Left colon (tissue), 2 donors: Measurements from ENCODE around the gene SLC51B. TPM values are rescaled to one million over a fixed set of nuclear protein-coding genes. Genes with fewer than 3 reads are reported as not detected.
"Not testable (repeated sequence)": the region's sequence is repeated elsewhere in the genome, so short reads cannot be mapped to it uniquely, and the experiment has no call there.

Source experiments
- ATAC-seq: fragments of 200-7000 bp; cut with Tn5 transposase; one replicate; pipeline ENCODE4 v1.9.1; 2020; ENCODE audit warnings: mild to moderate bottlenecking, moderate library complexity
- DNase-seq, 2 donors: peaks; one replicate each; pipeline ENCODE4 v3.0.0-alpha.2; 2020
- intact Hi-C, 2 donors: fragments of 100-400 bp; cut with DNase I in 1 of 2; cut with micrococcal nuclease in 1 of 2; formaldehyde crosslinking; loops; one replicate each; pipeline versions ENCODE4 v1.11.2 to v1.14.0; 2022; cut with DNase I, micrococcal nuclease
- total RNA-seq, 2 donors: library from RNA; stranded (reverse); fragmentation: NEBNext Ultra II Directional; extraction: Animal tissue kit (Norgen Biotek cat#: 25700); gene quantifications; one replicate each; pipeline ENCODE4 v1.2.1, GENCODE V29; 2021
- donor health status: DM: no; HTN: no; CAD: no.
- donor health status: DM: yes; HTN: yes; CAD: no.

The SLC51B gene
- total RNA-seq, 2 donors from 2014 or later, result 104 to 127 TPM

DNA sequence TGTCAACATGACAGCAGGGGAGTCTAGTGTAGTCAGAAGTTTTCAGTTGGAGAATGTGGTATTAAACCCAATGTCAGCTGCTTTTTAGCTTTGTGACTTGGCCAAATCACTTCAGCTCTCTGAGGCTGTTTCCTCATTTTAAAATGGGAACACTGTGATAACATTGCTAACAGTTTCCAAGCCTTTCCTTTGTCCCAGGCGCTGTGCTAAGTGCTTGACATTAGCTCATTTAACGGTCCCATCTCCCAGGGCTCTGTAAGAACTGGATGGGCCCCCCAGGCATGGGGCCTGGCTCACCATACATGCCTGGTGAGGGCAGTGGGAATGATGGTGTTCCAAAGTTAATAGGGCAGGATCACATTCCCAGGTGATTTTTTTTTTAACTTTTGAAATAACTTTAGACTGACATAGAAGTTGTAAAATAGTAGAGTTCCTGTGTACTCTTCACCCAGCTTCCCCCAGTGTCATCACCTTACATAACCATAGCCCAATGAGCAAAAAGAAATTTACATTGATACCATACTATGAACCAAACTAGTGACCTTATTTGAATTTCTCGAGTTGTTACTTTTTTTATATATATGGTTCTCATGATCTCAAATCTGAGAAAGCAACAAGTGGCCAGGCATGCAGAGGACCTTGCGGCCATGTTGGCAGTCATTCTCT is 14.9 kb downstream of the SLC51B start:
- ATAC-seq (no peak), DNase-seq (no peak)
- intact Hi-C loops, result no loop called here

DNA sequence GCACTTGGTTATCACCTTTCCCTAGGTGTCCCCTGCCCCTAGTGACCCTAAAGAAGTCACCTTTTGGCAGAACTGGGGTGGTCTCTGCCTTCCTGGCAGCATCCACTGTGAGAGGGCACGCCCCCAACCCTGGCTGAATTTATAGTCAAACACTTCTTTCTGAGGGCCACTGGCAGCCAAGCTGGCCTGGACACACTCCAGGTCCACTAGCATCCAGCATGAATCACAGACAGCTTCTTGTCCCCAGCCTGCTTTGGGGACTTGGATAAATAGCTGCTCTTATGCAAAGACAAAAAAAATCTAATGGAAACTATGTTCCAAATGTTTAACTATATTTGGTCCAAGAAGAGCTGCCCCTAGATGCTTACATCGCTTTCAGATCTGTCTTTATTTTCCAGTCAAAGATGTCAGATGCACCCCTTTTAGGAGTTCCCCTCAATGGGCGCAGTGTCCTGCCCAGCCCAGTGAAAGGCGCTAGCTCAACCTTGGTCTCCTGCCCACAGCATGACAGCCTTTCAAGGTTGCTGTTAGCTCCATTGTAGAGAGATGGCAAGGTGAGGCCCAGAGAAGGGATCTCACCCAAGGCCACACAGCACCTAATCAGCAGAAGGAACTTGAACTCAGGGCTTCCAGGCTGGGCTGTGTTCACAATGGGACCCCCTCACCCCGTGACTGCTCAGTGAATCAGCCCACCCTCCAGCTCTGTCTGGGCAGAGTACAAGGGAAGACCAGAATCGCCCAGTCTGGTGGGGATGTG is 15.6 kb downstream of the SLC51B start:
- ATAC-seq, result no peak
- no peak for DNase-seq

DNA sequence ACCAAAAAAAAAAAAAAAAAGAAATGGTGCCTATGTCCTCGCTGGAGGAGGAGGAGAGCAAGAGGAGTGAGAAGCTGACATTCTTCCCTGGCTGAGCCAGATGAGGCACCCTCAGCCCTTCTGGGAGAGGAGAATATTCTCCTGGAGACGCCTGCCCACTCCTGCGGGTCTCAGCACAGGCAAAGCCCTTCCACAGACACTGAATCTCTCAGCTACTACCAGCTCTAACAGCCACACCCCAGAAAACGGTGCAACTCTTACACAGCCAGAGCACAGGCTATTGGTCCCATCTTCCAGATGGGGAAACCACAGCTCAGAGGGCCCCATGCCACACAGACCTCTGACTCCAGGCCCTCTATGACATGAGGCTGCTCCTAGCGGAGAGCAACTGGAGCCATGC is 16.9 kb downstream of the SLC51B start:
- no peak for DNase-seq
- intact Hi-C loops, result no loop called here
- no peak for ATAC-seq

More for the DNA sequence above, 15.6 kb downstream of the SLC51B start:
- intact Hi-C loops, result no loop called here

DNA sequence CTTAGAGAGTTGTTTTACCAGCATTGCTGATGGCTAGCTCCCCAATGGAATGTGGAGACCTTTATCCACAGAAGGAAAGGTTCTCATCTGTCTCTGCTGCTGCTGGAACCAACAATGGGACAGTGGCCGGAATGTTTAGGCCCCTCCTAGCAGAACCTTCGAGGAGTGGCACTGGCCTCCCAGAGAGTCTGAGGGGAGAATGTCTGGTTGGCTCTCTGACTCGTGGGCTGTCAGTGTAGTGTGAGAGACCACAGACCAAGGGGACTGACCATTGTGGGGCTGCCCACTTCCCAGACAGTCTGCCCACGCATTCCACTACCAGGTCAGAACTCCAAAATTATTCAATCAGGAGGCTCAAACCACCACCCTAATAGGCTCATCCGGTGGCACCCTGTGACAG is 17.5 kb downstream of the SLC51B start:
- DNase-seq (no peak), ATAC-seq (no peak)
- intact Hi-C loops, result no loop called here

DNA sequence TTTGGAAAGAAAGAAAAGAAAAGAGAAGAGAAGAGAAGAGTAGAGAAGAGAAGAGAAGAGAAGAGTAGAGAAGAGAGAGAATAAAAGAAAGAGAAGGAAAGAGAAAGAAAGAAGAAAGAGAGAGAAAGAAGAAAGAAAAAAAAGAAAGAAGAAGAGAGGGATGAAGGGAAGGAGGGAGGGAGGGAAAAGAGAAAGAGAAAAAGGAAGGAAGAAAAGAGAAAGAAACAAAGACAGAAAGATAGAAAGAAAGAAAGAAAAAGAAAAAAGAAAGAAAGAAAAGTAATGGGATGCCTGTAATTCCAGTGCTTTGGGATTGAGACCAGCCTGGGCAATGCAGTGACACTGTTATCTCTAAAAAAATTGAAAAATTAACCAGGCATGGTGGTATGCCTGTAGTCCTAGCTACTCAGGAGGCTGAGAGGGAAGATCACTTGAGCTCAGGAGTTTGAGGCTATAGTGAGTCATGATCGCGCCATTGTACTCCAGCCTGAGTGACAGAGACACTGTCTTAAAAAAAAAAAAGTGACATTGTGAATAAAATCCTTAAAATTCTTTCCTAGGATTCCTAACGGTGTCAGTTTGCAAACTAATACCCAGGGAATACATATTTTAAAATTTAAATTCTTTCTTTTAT is 20.9 kb downstream of the SLC51B start:
- intact Hi-C loops, result no loop called here
- DNase-seq, result no peak
- ATAC-seq, result no peak

DNA sequence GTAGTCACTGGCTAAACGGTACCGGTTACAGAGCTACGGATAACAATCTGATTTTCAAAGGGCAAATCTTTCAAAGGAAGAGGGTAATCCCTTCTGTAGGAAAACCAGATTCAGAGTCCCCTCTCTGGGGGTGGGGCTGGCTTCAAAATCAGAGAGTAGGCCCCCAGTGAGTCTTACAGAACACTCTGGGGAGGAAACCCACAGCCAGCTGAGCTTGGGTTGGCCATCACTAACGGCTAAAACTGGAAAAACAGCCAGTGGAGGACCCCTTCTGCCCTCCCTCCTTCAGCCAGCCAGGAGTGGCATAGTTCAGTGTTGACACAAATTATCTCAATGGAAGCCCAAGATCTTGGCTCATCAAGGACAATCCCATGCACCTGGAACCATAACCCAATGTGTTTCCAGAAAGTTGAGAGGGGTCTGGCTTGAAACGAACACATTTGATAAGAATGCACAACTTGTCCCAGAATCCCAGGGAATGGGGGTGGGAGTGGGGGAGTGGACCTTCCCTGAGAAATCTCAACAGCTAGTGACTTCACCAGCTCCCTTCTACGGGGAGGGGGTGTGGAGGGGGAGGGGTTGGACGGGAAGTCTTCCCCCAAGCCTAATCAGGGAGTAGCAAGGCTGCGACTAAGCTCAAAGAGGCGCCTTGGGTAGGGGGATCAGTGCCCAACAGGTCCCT is 21.6 kb downstream of the SLC51B start:
- DNase-seq (no peak), ATAC-seq (no peak)
- intact Hi-C loops, result no loop called here

DNA sequence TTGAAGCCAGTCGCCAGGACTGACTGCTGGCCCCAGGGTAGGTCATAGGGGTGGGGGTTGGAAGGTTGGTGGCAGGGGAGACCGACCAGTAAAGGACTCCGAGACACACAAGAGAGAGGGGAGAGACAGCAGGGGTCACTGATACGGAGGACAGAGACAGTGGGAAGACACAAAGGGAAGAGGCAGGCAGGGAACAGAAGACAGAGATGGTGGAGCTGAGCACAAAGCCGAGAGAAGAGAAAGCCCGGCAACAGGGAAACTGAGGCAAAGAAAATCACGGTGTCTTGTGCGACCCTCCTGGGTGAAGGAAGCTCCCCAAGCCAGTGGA is 22.1 kb downstream of the SLC51B start:
- intact Hi-C loops, result no loop called here
- ATAC-seq, result no peak
- DNase-seq, result no peak

DNA sequence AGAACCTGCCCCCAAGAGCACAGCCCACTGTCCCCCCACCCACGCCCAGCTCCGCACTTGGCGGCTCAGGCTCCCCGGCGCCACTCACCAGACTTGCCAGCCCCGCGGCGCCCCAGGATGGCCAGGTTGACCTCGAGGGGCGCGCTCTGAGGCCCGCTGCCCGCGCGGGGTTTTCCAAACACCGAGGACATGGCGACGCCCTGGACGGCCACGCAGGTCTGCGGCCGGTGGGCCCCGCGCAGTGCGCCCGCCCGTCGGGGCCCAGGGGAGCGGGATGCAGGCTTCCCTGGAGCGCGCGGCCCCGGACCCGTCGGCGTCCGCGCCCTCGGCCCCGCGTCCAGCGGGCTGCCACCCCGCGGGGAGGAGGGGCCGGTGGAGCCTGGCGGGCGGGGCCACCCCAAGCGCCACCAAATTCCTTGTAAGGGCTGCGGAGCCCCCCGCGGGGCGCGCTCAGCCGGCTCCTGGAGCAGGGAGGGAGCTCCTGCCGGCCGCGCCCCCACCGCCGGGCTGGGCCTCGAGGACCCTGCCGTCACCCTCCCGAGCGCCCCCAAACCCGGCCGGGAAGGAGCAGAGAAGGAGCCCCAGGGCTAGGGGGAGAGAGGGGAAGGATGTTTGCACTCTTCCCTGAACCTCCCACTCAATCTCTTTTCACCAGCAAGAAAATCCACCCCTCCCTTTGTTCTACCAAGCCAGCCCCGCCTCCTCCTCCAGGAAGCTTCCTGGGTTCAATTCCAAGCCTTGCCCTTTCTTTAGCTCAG is 22.6 kb downstream of the SLC51B start, which contains the start of gene RASL12:
Gene RASL12 (minus strand): TSS at position 347 of the 758 bp plus-strand sequence. CDS start 156 bp downstream, at position 191.
- DNase-seq, result peak in 1 of 2 donors; percentile 29
- ATAC-seq, result peak; percentile 72
- intact Hi-C loops, result no loop called here

DNA sequence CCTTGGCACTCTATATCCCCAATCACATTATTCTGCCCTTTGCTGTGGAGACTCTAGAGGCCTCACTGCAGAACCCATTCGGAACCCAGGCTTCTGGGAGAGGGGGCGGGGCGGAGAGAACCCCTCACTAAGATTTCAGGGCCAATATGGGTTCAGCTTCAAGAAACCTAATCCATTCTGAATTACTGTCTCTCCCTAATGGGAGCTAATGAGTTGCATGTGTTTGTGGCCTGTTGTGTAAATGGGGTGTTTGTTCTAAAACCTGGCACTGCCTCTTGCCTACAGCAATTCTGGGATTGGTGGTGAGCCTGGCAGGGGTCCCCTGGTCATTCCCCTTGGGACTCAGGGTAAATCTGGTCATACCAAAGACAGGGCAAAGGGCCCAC is 23.2 kb downstream of the SLC51B start:
- intact Hi-C loops, result no loop called here
- DNase-seq (no peak), ATAC-seq (no peak)

DNA sequence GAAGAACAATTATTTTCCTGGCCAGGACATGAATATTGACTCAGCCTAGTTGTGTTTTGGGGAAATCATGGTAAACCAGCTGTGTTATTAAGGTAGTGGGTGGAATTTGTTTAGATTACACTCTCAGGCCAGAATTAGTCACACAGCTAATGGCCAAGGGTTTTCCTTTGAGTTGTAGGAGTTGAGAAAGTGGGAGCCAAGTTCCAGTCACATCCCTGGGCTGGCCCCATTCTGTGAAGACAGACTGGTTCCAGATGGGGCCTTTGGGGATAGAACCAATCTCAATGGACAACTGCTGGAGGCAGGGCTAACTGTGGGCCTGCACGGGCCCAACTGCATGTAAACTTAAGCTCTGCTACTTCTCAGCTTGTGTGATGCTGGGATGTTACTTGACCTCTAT is 24.0 kb downstream of the SLC51B start:
- intact Hi-C loops, result no loop called here
- DNase-seq (peak in 1 of 2 donors; percentile 55), ATAC-seq (peak; percentile 13)

DNA sequence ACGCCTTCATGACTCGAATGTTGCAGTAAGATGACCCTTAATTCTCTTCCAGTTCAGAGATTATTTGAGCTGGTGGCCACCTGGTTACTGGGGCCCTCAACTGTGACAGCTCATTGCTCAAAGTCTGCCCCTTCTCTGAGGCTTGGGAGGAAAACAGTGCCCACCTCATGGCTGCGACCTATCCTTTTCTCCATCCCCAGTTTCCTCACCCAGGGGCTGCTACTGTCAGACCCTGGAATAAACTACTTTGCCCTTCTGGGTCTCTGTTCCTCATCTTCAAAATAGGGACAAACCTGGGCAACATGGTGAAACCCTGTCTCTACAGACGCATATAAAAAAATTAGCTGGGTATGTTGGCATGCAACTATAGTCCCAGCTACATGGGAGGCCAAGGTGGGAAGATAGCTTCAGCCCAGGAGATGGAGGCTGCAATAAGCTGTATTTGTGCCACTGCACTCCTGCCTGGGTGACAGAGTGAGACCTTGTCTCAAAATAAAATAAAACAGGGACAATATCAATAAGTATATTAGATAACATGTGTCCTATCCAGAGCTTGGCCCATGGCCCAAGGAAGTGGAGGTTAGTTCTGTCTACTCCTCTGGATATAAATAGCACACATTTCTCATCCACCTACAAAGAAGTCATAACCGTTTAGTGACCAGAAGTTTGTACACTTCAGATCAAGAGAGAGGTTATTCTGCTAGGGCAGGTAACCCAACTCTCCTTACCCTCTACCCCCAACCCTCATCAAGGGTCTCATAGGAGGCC is 24.8 kb downstream of the SLC51B start:
- intact Hi-C loops, result no loop called here
- DNase-seq (no peak), ATAC-seq (no peak)

DNA sequence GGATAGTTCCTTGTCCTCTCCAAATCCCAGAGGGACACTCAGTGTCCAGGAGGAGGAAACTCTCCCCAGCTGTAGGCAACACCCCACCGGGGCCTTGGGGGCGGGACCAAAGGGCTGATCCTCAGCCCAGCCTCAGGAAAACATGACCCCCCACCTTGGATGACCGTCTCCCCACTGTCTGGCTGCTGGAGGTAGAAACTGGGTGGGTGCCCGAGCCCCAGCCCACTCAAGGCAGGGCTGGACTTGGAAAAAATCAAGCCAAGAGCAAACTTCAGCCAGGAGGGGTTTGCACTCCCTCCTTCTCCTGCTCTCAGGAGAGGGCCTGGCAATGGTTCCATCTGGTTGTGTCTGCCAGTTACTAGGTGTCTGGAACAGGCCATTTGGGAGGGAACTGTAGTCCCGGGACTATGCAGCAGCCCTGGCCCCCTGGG is 26.2 kb downstream of the SLC51B start:
- no peak for ATAC-seq
- intact Hi-C loops, result no loop called here

DNA sequence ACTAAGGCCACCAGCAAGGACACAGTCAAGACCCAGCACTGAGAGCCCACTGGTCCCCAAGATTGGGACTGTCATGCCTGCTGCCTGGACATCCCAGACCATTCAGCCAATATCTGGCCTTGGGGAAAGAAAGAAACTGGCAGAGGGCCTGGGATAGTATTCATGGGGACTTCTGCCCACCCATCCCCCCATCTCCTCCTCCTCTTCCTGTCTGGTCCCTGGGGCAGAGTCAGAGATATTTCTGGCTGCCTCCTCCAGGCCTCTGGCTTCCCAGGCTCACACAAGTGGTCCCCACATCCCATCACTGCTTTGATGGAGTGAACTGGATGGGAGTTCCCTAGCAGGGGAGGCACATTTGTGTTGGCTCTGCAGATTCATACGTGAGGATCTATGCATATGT is 26.8 kb downstream of the SLC51B start:
- intact Hi-C loops, result no loop called here
- ATAC-seq (no peak), DNase-seq (no peak)

More for the DNA sequence above, 26.2 kb downstream of the SLC51B start:
- DNase-seq, result peak in 1 of 2 donors; percentile 55

DNA sequence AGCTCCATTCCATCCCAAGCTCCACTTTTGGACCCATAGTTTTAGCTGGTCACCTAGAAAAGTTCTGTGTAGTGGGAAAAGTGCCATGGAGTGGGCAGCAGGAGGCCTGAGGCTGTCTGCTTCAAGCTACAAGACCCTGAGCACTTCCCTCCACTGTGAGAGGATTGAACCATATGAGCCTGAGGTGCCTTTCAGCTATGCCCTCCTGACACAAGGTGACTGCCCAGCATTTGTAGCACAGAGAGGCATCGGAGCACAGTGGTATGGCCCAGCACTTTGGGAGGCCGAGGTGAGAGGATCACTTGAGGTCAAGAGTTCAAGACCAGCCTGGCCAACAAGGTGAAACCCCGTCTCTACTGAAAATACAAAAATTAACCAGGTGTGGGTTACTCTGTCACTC is 27.4 kb downstream of the SLC51B start:
- ATAC-seq (no peak), DNase-seq (no peak)
- intact Hi-C loops, result no loop called here

DNA sequence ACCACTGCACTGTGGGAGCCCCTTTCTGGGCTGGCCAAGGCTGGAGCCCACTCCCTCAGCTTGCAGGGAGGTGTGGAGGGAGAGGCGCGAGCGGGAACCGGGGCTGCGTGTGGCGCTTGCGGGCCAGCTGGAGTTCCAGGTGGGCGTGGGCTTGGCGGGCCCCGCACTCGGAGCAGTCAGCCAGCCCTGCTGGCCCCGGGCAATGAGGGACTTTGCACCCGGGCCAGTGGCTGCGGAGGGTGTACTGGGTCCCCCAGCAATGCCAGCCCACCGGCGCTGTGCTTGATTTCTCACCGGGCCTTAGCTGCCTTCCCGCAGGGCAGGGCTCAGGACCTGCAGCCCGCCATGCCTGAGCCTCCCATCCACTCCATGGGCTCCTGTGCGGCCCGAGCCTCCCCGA is 29.8 kb downstream of the SLC51B start:
- DNase-seq, ATAC-seq, intact Hi-C loops: not testable (repeated sequence)

DNA sequence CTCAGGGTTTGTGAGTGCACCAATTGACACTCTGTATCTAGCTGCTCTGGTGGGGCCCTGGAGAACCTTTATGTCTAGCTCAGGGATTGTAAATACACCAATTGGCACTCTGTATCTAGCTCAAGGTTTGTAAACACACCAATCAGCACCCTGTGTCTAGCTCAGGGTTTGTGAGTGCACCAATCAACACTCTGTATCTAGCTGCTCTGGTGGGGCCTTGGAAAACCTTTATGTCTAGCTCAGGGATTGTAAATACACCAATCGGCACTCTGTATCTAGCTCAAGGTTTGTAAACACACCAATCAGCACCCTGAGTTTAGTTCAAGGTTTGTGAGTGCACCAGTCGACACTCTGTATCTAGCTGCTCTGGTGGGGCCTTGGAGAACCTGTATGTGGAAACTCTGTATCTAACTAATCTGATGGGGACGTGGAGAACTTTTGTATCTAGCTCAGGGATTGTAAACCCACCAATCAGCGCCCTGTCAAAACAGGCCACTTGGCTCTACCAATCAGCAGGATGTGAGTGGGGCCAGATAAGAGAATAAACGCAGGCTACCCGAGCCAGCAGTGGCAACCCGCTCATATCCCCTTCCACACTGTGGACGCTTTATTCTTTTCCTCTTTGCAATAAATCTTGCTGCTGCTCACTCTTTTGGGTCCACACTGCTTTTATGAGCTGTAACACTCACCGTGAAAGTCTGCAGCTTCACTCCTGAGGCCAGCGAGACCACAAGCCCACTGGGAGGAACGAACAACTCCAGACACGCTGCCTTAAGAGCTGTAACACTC is 30.6 kb downstream of the SLC51B start:
- not testable (repeated sequence) for ATAC-seq, DNase-seq

More for the DNA sequence above, 30.6 kb downstream of the SLC51B start:
- intact Hi-C loops, result not testable (repeated sequence)
